ENCODE measurements around the gene LRRIQ4. TPM values are rescaled to one million over a fixed set of nuclear protein-coding genes. Genes with fewer than 3 reads are reported as not detected.
A peak's percentile ranks its signal among the peaks of the same experiment; 100 is the strongest.

Gene LRRIQ4
- total and polyA plus RNA-seq, 2 donors (not counting 1 experiment from before 2014, with no cell fraction given) = under 0.01 TPM; not detected in 1

DNA sequence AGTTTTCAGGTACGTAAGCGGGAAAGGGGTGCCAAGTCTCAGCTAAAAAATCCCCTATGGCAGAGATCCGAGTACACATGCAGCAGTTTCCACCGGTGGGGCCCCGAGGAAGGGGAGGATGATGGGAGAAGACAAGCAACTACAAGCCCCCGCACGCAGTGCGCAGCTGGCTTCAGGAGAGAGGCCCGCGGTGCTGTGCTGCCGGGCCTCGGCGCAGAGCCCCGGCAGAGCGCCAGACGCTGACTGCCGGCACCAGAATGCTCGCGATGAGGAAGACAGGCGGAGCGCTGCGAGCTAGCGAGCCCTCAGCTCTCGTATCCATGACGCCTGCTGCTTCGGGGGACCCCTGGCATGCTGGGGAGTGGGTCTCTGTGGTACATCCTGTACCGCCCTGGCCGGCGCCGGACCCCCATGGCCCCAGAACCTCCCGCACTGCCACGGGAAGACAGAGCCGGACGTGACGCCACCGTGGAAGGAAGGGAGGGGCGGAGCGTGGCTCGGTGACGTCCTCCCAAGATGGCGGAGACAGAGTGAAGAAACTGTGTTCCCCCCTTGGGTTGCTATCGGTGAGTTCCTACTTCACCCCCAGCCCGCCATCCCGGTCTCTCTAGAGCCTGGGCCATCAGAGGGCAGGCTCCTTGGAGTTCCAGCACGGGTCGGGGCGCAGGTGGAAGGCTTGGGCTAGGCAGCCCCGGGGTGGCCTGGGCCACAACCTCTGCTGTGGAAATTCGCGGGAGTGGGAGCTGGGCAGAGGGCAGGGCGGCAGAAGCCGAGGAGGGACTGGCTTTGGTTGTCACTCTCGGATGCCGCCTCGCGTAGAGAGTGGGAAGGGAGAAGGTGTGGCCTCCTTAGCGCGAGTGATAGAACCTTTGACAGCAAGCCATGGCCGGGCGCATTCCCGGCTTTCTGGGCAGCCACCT is 39.5 kb upstream of the LRRIQ4 start, which contains the start of gene MYNN:
MYNN (plus strand) TSS at position 500 of the 920 bp plus-strand sequence. CDS start 900 bp downstream, outside the sequence.
- Histone ChIP-seq H2AFZ (ENCODE audit: low read length) (peak within 1 kb of the TSS; percentile 75), H3K9ac (ENCODE audit: insufficient read depth, low read length) (peak within 1 kb of the TSS; percentile 97), H3K9me3 (ENCODE audit: control insufficient read depth, insufficient read depth, low read depth, low read length) (no peaks in the 10 kb centered on the region), H3K4me3 (replicated peaks in 1 of 4; ENCODE audit: control extremely low read depth in 1 of 4, insufficient read depth in 1 of 4, low read depth in 3 of 4, low read length in 4 of 4) (peak within 1 kb of the TSS; percentile 86 to 97 (median 91)), H3K79me2 (ENCODE audit: control insufficient read depth, insufficient read depth, low read length) (peaks cover 27% of the 10 kb centered on the region), H3K4me2 (ENCODE audit: extremely low read depth, insufficient read depth, low read length) (peak within 1 kb of the TSS; percentile 86), H3K27ac (ENCODE audit: insufficient read depth, low read length) (peak within 1 kb of the TSS; percentile 99), H3K4me1 (ENCODE audit: control insufficient read depth, extremely low read depth, insufficient read depth, low read length) (peaks cover 5% of the 10 kb centered on the region), H4K20me1 (ENCODE audit: control insufficient read depth, extremely low read depth, insufficient read depth, low read length) (no peaks in the 10 kb centered on the region), H3K27me3 (ENCODE audit: control insufficient read depth, insufficient read depth, low read length) (no peaks in the 10 kb centered on the region), H3K36me3 (ENCODE audit: control insufficient read depth, insufficient read depth, low read length) (no peaks in the 10 kb centered on the region)
- DNase-seq (ENCODE audit: low read depth in 2 of 2) = peak; percentile 84 to 88
- TF ChIP-seq EZH2 (IDR thresholded peaks at IDR 0.05; ENCODE audit: low read length, missing control alignments) = no peak
- TF ChIP-seq, protein P1, sequence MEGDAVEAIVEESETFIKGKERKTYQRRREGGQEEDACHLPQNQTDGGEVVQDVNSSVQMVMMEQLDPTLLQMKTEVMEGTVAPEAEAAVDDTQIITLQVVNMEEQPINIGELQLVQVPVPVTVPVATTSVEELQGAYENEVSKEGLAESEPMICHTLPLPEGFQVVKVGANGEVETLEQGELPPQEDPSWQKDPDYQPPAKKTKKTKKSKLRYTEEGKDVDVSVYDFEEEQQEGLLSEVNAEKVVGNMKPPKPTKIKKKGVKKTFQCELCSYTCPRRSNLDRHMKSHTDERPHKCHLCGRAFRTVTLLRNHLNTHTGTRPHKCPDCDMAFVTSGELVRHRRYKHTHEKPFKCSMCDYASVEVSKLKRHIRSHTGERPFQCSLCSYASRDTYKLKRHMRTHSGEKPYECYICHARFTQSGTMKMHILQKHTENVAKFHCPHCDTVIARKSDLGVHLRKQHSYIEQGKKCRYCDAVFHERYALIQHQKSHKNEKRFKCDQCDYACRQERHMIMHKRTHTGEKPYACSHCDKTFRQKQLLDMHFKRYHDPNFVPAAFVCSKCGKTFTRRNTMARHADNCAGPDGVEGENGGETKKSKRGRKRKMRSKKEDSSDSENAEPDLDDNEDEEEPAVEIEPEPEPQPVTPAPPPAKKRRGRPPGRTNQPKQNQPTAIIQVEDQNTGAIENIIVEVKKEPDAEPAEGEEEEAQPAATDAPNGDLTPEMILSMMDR (conservative IDR thresholded peaks at IDR 0.05 in 1 of 2, IDR thresholded peaks at IDR 0.05 in 1 of 2; ENCODE audit: low read depth in 1 of 2, low read length in 2 of 2) = no peak

DNA sequence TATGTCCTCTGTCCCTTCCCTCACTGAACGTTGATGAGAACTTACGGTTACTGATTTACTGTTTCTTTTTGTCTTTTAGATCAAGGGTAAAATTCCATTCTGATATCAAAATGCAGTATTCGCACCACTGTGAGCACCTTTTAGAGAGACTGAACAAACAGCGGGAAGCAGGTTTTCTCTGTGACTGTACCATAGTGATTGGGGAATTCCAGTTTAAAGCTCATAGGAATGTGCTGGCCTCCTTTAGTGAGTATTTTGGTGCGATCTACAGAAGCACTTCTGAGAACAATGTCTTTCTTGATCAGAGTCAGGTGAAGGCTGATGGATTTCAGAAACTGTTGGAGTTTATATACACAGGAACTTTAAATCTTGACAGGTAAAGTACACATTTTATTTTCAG is 38.5 kb upstream of the LRRIQ4 start:
- DNase-seq (ENCODE audit: low read depth in 2 of 2) = no peak
- Histone ChIP-seq H3K27ac (ENCODE audit: insufficient read depth, low read length) (no peak overlapping the region), H3K36me3 (ENCODE audit: control insufficient read depth, insufficient read depth, low read length) (no peaks in the 10 kb centered on the region), H3K4me3 (replicated peaks in 1 of 4; ENCODE audit: control extremely low read depth in 1 of 4, insufficient read depth in 1 of 4, low read depth in 3 of 4, low read length in 4 of 4) (peak overlapping the region; percentile 86 to 97 (median 91)), H3K79me2 (ENCODE audit: control insufficient read depth, insufficient read depth, low read length) (peaks cover 27% of the 10 kb centered on the region), H3K4me1 (ENCODE audit: control insufficient read depth, extremely low read depth, insufficient read depth, low read length) (peaks cover 5% of the 10 kb centered on the region), H3K27me3 (ENCODE audit: control insufficient read depth, insufficient read depth, low read length) (no peaks in the 10 kb centered on the region), H4K20me1 (ENCODE audit: control insufficient read depth, extremely low read depth, insufficient read depth, low read length) (no peaks in the 10 kb centered on the region), H3K9ac (ENCODE audit: insufficient read depth, low read length) (no peak overlapping the region), H3K4me2 (ENCODE audit: extremely low read depth, insufficient read depth, low read length) (peak overlapping the region; percentile 82), H3K9me3 (ENCODE audit: control insufficient read depth, insufficient read depth, low read depth, low read length) (no peaks in the 10 kb centered on the region), H2AFZ (ENCODE audit: low read length) (no peak overlapping the region)
- no peak for TF ChIP-seq EZH2 (IDR thresholded peaks at IDR 0.05; ENCODE audit: low read length, missing control alignments)
- TF ChIP-seq, protein P1 (conservative IDR thresholded peaks at IDR 0.05 in 1 of 2, IDR thresholded peaks at IDR 0.05 in 1 of 2; ENCODE audit: low read depth in 1 of 2, low read length in 2 of 2) = no peak

DNA sequence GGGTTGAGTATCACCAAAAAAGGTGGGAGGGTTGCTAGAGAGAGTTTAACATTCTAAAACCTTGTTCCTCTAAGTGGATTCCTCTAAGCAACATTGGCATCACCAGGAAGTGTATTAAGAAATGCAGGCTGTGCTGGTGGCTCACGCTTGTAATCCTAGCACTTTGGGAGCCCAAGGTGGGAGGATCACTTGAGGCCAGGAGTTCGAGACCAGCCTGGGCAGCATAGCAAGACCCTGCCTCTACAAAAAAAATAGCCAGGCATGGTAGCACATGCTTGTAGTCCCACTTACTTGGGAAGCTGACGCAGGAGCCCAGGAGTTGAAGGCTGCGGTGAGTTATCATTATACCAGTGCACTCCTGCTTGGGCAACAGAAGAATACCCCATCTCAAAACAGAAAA is 34.8 kb upstream of the LRRIQ4 start:
- Histone ChIP-seq H3K79me2 (ENCODE audit: control insufficient read depth, insufficient read depth, low read length) (peaks cover 27% of the 10 kb centered on the region), H3K9ac (ENCODE audit: insufficient read depth, low read length) (no peak overlapping the region), H3K27me3 (ENCODE audit: control insufficient read depth, insufficient read depth, low read length) (no peaks in the 10 kb centered on the region), H3K4me3 (replicated peaks in 1 of 4; ENCODE audit: control extremely low read depth in 1 of 4, insufficient read depth in 1 of 4, low read depth in 3 of 4, low read length in 4 of 4) (no peak overlapping the region), H3K4me2 (ENCODE audit: extremely low read depth, insufficient read depth, low read length) (no peak overlapping the region), H3K9me3 (ENCODE audit: control insufficient read depth, insufficient read depth, low read depth, low read length) (no peaks in the 10 kb centered on the region), H3K27ac (ENCODE audit: insufficient read depth, low read length) (no peak overlapping the region), H3K4me1 (ENCODE audit: control insufficient read depth, extremely low read depth, insufficient read depth, low read length) (peaks cover 5% of the 10 kb centered on the region), H3K36me3 (ENCODE audit: control insufficient read depth, insufficient read depth, low read length) (peaks cover 6% of the 10 kb centered on the region), H2AFZ (ENCODE audit: low read length) (no peak overlapping the region), H4K20me1 (ENCODE audit: control insufficient read depth, extremely low read depth, insufficient read depth, low read length) (no peaks in the 10 kb centered on the region)
- TF ChIP-seq, protein P1 (conservative IDR thresholded peaks at IDR 0.05 in 1 of 2, IDR thresholded peaks at IDR 0.05 in 1 of 2; ENCODE audit: low read depth in 1 of 2, low read length in 2 of 2) = no peak
- TF ChIP-seq EZH2 (IDR thresholded peaks at IDR 0.05; ENCODE audit: low read length, missing control alignments) = no peak
- no peak for DNase-seq (ENCODE audit: low read depth in 2 of 2)

Measured in fibroblast of lung (primary cell).